GM21447 (cell line): ENCODE results near the gene LHFPL4.
"Not testable (repeated sequence)": the region's sequence is repeated elsewhere in the genome, so short reads cannot be mapped to it uniquely, and the experiment has no call there.

Source experiments
- ATAC-seq: cut with Tn5 transposase; IDR thresholded peaks from one replicate; pipeline ENCODE4 v1.9.1; 2021; ENCODE audit not compliant: unreplicated experiment

The LHFPL4 gene

GRCh38 chr3:9553021-9553947 is at the start of gene LHFPL4:
LHFPL4 (minus strand) TSS chr3:9553822; CDS start chr3:9552679, 1,143 bp downstream.
- no peak for ATAC-seq

DNA sequence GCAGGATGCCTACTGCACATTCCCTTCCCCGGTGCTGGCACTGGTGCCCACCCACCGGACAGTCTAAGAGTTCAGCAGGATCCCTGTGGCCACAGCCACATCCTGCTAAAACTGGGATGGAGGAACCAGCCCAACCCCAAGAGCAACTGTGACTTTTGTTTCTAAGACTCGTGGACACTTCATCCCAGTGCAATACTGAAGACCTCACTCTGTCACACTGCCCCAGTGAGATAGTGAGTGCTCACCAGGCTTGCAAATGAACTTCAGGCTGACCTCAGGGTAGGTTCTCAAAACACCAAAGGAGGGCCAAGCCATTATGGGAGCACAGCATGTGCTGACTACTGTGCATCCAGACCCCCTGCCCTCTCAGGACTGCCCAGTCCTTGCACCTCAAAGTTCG is 49.0 kb upstream of the LHFPL4 start:
- no peak for ATAC-seq

DNA sequence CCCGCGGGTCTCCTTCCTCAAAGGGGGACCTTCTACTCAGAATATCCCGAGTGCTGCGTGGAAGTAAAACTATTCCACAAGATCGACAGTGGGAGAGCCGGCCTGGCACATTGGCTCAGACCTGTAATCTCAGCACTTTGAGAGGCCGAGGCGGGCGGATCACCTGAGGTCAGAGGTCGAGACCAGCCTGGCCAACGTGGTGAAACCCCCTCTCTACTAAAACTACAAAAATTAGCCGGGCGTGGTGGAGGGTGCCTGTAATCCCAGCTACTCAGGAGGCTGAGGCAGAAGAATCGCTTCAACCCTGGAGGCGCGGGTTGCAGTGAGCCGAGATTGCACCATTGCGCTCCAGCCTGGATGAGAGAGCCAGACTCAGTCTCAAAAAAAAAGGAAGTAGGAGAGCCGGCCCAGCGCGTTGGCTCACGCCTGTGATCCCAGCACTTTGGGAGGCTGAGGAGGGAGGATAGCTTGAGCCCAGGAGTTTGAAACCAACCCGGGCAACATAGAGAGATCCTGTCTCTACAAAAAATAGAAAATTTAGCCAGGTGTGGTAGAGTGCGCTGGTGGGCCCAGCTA is 47.5 kb upstream of the LHFPL4 start:
- not testable (repeated sequence) for ATAC-seq

- ATAC-seq = no peak
These were observed 47.0 kb upstream of the LHFPL4 start for GRCh38 chr3:9600597-9600996.

- no peak for ATAC-seq
These were observed 45.3 kb upstream of the LHFPL4 start for GRCh38 chr3:9598783-9599387.

- no peak for ATAC-seq
These were observed 42.3 kb upstream of the LHFPL4 start for GRCh38 chr3:9595877-9596276.

- ATAC-seq = not testable (repeated sequence)
These were observed 38.2 kb upstream of the LHFPL4 start for GRCh38 chr3:9591781-9592180.

GRCh38 chr3:9590282-9590791 is 36.7 kb upstream of the LHFPL4 start:
- ATAC-seq = no peak

- no peak for ATAC-seq
These were observed 30.2 kb upstream of the LHFPL4 start for GRCh38 chr3:9583792-9584191.

DNA sequence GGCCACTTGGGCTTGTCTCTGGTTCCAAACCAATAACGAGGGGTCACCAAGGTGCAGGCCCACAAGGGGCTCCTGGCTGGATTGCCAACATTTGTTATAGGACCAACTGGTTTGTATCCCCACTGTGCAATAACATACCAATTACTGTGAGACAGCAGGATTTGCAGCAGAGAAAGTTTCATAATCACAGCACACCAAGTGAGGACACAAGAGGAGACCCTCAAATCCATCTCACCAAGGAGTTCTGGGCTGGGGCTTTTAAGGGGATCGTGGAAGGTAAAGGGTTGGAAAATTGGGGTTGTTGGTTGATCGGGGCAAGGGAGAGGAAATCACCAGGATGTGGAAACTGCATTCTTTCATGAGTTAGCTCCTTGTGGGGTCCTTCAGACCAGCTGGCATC is 29.7 kb upstream of the LHFPL4 start:
- ATAC-seq = no peak

- no peak for ATAC-seq
These were observed 28.7 kb upstream of the LHFPL4 start for GRCh38 chr3:9582332-9582731.

DNA sequence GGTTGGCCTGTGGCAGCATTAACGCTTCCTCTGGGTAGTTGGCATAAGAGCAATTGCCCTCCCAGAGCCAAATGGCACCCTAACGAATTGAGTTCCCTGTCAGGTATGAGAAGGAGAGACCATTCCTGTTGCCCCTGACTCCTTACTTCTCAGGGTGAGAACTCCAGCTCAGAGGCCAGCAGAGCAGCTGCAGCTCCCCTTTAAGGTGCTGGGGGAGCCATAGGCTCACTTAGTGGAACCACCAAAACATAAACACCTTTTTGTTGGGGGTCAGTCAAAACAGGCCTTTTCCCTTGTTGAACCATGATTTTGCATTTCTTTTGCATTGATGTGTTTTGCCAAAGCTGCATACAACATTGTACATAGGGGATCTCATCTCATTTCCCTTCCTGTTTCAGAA is 28.1 kb upstream of the LHFPL4 start:
- no peak for ATAC-seq

DNA sequence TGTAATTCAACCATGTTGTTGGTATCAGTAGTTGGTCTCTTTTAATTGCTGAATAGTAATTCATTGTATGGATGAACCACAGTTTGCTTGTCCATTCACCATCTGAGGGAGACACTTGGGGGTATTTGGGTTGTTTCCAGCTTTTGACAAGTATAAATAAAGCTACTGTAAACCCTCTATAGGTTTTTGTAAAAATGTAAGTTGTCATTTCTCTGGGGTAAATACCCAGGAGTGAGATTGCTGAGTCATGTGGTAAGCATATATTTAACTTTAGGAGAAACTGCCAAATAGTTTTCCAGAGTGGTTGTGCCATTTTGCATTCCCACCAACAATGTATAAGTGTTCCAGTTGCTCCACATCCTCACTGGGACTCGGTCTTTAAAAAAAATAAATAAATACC is 15.4 kb upstream of the LHFPL4 start:
- no peak for ATAC-seq

- ATAC-seq = no peak
These were observed 11.7 kb upstream of the LHFPL4 start for GRCh38 chr3:9565316-9565715.

DNA sequence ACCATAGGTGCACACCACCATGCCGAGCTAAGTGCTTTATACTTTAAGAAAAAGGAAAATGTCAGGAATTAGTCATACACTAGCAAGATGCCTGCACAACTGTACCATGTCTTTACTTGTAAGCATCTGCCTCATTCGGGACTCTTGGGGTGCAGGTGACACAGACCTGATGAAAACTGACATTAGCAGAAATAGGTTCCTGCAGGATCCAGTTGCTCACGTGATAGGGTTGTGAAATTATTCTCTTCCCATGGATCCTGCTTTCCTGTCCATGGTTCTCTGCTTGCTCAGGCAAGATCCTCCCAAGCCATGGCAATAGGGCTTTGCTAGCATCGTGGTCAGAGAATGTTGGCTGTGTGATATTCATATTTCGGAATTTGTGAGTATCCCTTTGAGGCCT is 10.2 kb upstream of the LHFPL4 start:
- no peak for ATAC-seq

- not testable (repeated sequence) for ATAC-seq
These were observed 6.4 kb upstream of the LHFPL4 start for GRCh38 chr3:9560056-9560455.

DNA sequence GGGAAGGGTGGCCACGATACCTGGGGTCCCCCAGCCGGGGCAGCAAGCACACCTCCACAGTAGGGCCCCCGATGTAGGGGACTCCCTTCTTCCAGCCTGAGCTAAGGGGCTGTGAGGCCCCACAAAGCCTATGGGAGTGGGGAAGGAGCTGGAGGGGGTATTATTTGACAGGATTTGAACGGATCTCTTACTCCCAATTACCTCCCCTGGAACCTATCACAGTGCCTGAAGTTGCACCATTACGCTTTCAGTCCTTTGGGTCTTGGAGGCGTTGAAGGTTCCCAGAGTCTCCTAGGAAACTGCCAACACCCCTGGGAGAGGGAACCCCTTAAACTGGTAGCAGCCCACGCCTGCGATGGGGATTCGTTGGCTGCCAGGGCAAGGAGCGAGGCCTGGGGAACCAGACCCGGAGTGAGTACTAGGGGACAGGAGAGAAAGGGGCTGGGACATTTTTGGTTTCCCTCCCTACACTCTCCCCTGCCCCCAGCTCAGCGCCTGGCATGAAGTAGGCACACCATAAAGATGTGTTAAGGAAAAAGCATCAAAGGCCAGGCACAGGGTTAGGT is 409 bp upstream of the LHFPL4 start:
- ATAC-seq = no peak

- ATAC-seq = no peak
These were observed 1.2 kb downstream of the LHFPL4 start for GRCh38 chr3:9552252-9552999.

- ATAC-seq = no peak
These were observed 2.6 kb downstream of the LHFPL4 start for GRCh38 chr3:9550999-9551398.

GRCh38 chr3:9549600-9549999 is 4.0 kb downstream of the LHFPL4 start:
- no peak for ATAC-seq

GRCh38 chr3:9548991-9549390 is 4.6 kb downstream of the LHFPL4 start:
- ATAC-seq = no peak
